ENCODE data around the gene IL1F10.

The IL1F10 gene

DNA sequence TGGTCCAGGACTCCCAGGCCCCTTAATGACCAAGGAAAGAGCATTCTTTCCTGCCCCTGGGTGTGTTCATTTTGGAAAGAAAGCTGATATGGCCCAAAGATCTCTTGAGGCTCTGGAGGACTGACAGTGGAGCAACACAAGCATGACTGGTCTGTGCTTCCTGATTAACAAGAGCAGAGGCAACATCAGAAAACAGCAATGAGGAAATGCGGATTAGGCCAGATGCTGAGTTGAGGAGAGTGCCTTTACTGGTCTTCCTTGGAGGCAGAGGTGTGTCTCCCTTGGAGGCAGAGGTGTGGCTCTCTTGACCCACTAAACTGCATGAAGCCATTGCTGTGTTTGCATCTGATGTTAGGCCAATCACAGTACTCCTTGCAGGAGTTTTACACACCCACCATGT is 35.0 kb upstream of the IL1F10 start:
- TF ChIP-seq, protein P1, sequence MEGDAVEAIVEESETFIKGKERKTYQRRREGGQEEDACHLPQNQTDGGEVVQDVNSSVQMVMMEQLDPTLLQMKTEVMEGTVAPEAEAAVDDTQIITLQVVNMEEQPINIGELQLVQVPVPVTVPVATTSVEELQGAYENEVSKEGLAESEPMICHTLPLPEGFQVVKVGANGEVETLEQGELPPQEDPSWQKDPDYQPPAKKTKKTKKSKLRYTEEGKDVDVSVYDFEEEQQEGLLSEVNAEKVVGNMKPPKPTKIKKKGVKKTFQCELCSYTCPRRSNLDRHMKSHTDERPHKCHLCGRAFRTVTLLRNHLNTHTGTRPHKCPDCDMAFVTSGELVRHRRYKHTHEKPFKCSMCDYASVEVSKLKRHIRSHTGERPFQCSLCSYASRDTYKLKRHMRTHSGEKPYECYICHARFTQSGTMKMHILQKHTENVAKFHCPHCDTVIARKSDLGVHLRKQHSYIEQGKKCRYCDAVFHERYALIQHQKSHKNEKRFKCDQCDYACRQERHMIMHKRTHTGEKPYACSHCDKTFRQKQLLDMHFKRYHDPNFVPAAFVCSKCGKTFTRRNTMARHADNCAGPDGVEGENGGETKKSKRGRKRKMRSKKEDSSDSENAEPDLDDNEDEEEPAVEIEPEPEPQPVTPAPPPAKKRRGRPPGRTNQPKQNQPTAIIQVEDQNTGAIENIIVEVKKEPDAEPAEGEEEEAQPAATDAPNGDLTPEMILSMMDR (IDR thresholded peaks at IDR 0.05; ENCODE audit: low read depth, low read length), result no peak
- no peak for DNase-seq (ENCODE audit: extremely low read depth, low read depth)

DNA sequence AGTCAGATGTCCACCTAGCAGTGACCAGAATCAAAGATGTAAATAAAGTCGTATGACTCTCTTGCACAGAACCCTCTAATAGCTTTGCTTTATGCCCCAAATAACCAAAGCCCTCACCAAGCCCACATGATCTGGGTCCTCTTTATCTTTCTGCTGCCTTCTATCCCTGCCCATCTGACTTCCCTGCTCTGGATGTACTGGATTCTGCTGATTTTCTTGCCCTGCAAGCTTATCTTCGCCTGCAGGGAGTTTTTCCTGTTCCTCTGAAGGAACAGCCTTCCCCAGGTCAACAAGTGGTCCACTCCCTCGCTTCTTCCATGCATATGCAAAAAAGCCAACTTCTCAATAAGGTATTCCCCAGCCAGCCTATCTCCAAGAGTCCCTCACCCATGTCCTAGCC is 33.8 kb upstream of the IL1F10 start:
- TF ChIP-seq, protein P1 (IDR thresholded peaks at IDR 0.05; ENCODE audit: low read depth, low read length), result no peak
- DNase-seq (ENCODE audit: extremely low read depth, low read depth), result no peak

DNA sequence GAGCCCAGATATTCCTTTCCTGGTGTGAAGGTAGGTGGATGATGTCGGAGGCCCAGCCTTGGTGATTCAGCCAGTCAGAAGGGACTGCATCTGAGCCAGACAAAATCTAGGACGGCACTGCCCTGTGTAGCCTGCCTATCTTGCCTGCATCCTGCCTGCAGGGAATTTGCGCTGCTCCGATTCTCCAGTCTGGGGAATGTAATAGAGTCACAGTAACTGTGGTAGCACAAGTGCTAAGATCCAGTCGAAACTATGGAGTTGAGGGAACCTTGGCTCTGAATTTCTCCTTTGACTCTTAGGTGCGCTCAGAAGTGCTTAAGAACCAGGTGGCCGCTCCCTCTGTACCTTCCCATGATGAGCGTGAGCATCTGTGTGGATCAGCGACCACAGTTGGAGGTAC is 31.0 kb upstream of the IL1F10 start:
- TF ChIP-seq, protein P1 (IDR thresholded peaks at IDR 0.05; ENCODE audit: low read depth, low read length), result no peak
- no peak for DNase-seq (ENCODE audit: extremely low read depth, low read depth)

DNA sequence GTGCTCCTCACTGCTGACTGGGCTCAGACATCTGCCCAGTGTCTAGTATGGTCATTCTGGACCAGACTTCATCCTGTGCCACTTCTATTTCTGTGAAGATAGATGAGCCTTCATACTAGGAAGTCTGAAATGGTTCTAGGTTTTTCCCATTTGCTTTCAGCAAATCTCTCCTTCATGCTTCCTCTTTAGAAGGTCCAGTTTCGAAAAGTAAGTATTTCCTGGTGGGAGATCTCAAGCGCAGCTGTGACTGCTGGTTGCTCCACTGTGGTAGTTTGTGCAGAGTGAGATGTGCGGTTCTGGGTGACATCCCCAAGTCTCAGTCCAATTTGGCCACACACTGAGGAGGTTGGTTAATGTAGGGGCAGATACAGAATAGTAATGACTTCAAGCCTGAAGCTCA is 29.5 kb upstream of the IL1F10 start:
- no peak for DNase-seq (ENCODE audit: extremely low read depth, low read depth)
- TF ChIP-seq, protein P1 (IDR thresholded peaks at IDR 0.05; ENCODE audit: low read depth, low read length), result no peak

DNA sequence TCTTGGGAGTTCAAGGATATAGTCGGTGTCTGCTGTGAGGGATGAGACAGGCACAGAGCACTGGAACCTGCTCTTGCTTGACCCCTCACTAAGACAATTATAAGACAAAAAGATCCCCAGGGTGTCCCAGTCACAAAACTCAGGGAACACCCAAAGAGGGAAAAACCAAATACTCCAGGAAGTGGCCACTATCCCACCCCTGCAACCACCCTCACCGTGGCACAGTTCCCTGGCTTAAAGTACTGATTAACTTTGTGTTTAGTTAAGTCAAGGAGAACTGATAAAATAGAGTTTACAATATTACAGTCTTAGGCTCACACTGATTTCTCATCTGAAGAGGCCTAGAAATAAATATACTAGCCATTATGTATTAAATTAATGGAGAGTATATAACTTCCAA is 28.6 kb upstream of the IL1F10 start:
- no peak for DNase-seq (ENCODE audit: extremely low read depth, low read depth)
- TF ChIP-seq, protein P1 (IDR thresholded peaks at IDR 0.05; ENCODE audit: low read depth, low read length), result no peak

DNA sequence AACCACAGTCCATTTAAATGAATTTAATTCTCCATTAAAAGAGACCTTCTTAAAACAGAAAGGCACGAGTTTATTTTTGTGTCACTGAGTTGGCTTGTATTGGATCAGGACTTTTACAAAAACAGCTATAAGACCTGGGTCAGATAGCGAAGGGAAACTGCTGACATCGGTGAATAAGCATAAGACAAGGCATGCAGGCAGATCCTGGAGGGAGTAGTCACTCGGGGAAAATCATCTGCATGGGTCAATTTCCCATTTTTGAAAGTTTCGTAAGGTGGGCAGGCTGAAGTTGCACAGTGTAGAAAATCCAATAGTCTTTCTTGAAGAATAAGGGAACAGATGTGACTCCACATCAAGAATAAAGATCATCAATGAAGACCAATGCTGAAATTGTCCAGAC is 28.1 kb upstream of the IL1F10 start:
- no peak for DNase-seq (ENCODE audit: extremely low read depth, low read depth)
- TF ChIP-seq, protein P1 (IDR thresholded peaks at IDR 0.05; ENCODE audit: low read depth, low read length), result no peak

DNA sequence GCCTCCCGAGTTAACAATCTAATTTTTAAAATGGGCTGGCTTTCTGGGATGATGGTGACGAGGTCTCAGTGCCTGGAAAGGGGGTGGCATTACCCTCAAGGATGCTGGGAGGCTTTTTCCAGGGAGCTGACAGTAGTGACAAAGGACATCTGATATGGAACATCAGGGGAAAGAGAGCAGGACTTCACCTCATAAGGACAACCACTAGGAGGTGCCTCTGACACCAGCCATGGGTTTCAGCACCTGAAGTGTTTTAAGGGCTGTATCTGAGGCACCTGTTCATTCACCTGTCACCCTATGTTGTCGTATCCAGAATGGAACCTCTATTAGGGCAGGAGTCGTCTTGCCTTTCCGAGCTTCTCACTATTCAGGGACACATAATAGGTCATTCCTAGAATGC is 25.9 kb upstream of the IL1F10 start:
- TF ChIP-seq, protein P1 (IDR thresholded peaks at IDR 0.05; ENCODE audit: low read depth, low read length), result no peak
- no peak for DNase-seq (ENCODE audit: extremely low read depth, low read depth)

Measured in AG09319 (cell line).